Fibroblast of lung (primary cell): ENCODE data around the gene ZC3H12C. TPM values are rescaled to one million over a fixed set of nuclear protein-coding genes. Genes with fewer than 3 reads are reported as not detected.
A peak's percentile ranks its signal among the peaks of the same experiment; 100 is the strongest.

Experiments
- DNase-seq, 2 donors: peaks; one replicate each; pipeline versions ENCODE4 v3.0.0 to v3.0.0-alpha.2; 2010; ENCODE audit warnings: low read depth in 2 of 2
- H2AFZ ChIP-seq: 2 replicates; pipeline ENCODE4 v1.5.1; 2012; ENCODE audit warnings: low read length, control low read depth, inconsistent platforms
- H3K27ac ChIP-seq: 2 replicates; pipeline ENCODE4 v1.5.1; 2011; ENCODE audit warnings: low read length, control low read depth; ENCODE audit not compliant: insufficient read depth
- H3K27me3 ChIP-seq: 2 replicates; pipeline ENCODE4 v1.5.1; 2011; ENCODE audit warnings: mild to moderate bottlenecking, low read length; ENCODE audit not compliant: control insufficient read depth, insufficient read depth
- H3K36me3 ChIP-seq: 2 replicates; pipeline ENCODE4 v1.5.1; 2011; ENCODE audit warnings: low read length; ENCODE audit not compliant: control insufficient read depth, insufficient read depth
- H3K4me1 ChIP-seq: 2 replicates; pipeline ENCODE4 v1.5.1; 2011; ENCODE audit warnings: low read length; ENCODE audit not compliant: control insufficient read depth, insufficient read depth; ENCODE audit errors: extremely low read depth
- H3K4me2 ChIP-seq: 2 replicates; pipeline ENCODE4 v1.5.1; 2011; ENCODE audit warnings: low read length, control low read depth; ENCODE audit not compliant: insufficient read depth; ENCODE audit errors: extremely low read depth
- H3K4me3 ChIP-seq, 4 experiments: fragments of 200-600 bp in 1 of 4; sonication (generic) in 1 of 4; replicated peaks in 1 of 4; 2 replicates each; pipeline ENCODE4 v1.5.1; 2011 to 2016; ENCODE audit warnings: low read length in 4 of 4, low read depth in 3 of 4, mild to moderate bottlenecking in 3 of 4, control low read depth in 2 of 4, inconsistent platforms in 1 of 4, mixed read lengths in 1 of 4; ENCODE audit not compliant: insufficient read depth in 1 of 4; ENCODE audit errors: control extremely low read depth in 1 of 4
- H3K79me2 ChIP-seq: 2 replicates; pipeline ENCODE4 v1.5.1; 2012; ENCODE audit warnings: mild to moderate bottlenecking, low read length, inconsistent platforms; ENCODE audit not compliant: control insufficient read depth, insufficient read depth
- H3K9ac ChIP-seq: 2 replicates; pipeline ENCODE4 v1.5.1; 2011; ENCODE audit warnings: mild to moderate bottlenecking, low read length, control low read depth; ENCODE audit not compliant: insufficient read depth
- H3K9me3 ChIP-seq: 2 replicates; pipeline ENCODE4 v1.5.1; 2012; ENCODE audit warnings: low read depth, low read length; ENCODE audit not compliant: control insufficient read depth, insufficient read depth
- H4K20me1 ChIP-seq: 2 replicates; pipeline ENCODE4 v1.5.1; 2011; ENCODE audit warnings: low read length; ENCODE audit not compliant: control insufficient read depth, insufficient read depth; ENCODE audit errors: extremely low read depth
- EZH2 ChIP-seq: IDR thresholded peaks from 2 replicates; pipeline ENCODE4 v1.5.1; 2012; ENCODE audit warnings: low read length, control low read depth, mild to moderate bottlenecking; ENCODE audit errors: missing control alignments
- polyA plus RNA-seq, 2 donors: library from polyadenylated mRNA; depleted of rRNA in 1 of 2; stranded (reverse) in 1 of 2; unstranded in 1 of 2; fragments of >200 nt; gene quantifications; 2 replicates each; pipeline ENCODE4 v1.2.1, GENCODE V29; 2011 to 2012; ENCODE audit warnings: missing spikeins in 1 of 2
- total RNA-seq: library from RNA; depleted of rRNA; stranded (reverse); fragments of >200 nt; gene quantifications from 2 replicates; pipeline ENCODE4 v1.2.1, GENCODE V29; 2014
- TF ChIP-seq, protein P1 (sequence below), 2 donors: IDR thresholded peaks in 1 of 2; conservative IDR thresholded peaks in 1 of 2; 1 replicate in 1 of 2; 2 replicates in 1 of 2; pipeline ENCODE4 v1.5.1; 2011 to 2012; ENCODE audit warnings: low read length in 2 of 2, control low read depth in 1 of 2, inconsistent platforms in 1 of 2, low read depth in 1 of 2, mild to moderate bottlenecking in 1 of 2

The ZC3H12C gene
- total and polyA plus RNA-seq, 2 donors (not counting 1 experiment from before 2014, with no cell fraction given) = 7.2 to 10.1 TPM

DNA sequence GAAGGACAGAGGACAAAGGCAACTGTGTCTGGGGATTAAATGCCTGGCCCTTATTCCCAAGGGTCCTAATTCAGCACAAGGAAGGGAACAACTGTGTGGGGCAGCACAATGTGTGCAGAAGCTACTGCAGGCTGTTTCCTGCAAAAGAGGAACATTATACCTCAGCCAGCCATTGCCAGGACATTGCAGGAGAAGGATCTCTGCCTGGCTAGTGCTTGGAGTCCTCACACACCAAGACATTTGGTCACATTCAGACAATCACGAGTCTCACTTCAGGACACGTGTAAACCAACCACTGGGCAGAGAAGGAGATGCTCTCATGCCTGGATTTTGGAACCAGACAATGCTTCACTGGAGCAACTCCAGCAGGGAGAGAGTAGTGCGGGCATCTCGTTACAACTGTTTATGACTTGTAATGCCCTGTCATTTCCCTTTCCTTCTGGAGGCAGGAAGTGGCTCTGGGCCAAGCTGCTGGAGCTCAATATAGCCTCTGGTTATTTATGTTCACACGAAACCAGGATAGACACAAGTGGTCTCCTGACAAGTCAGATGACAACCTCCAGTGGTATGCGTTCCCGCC is 23.9 kb upstream of the ZC3H12C start:
- H3K9me3 ChIP-seq = no peaks in the 10 kb centered on the region
- no peaks in the 10 kb centered on the region for H3K79me2 ChIP-seq
- DNase-seq = peak; percentile 69 to 81
- H3K36me3 ChIP-seq = no peaks in the 10 kb centered on the region
- peak overlapping the region; percentile 2 for H3K27ac ChIP-seq
- H3K4me1 ChIP-seq = peaks cover 5% of the 10 kb centered on the region
- H3K4me3 ChIP-seq = no peak overlapping the region
- no peaks in the 10 kb centered on the region for H3K27me3 ChIP-seq
- TF ChIP-seq EZH2 = no peak
- TF ChIP-seq, protein P1, sequence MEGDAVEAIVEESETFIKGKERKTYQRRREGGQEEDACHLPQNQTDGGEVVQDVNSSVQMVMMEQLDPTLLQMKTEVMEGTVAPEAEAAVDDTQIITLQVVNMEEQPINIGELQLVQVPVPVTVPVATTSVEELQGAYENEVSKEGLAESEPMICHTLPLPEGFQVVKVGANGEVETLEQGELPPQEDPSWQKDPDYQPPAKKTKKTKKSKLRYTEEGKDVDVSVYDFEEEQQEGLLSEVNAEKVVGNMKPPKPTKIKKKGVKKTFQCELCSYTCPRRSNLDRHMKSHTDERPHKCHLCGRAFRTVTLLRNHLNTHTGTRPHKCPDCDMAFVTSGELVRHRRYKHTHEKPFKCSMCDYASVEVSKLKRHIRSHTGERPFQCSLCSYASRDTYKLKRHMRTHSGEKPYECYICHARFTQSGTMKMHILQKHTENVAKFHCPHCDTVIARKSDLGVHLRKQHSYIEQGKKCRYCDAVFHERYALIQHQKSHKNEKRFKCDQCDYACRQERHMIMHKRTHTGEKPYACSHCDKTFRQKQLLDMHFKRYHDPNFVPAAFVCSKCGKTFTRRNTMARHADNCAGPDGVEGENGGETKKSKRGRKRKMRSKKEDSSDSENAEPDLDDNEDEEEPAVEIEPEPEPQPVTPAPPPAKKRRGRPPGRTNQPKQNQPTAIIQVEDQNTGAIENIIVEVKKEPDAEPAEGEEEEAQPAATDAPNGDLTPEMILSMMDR (conservative IDR thresholded peaks at IDR 0.05 in 1 of 2, IDR thresholded peaks at IDR 0.05 in 1 of 2; ENCODE audit: low read depth in 1 of 2, low read length in 2 of 2) = no peak
- H3K4me2 ChIP-seq = peak overlapping the region; percentile 5
- no peak overlapping the region for H2AFZ ChIP-seq
- H4K20me1 ChIP-seq = no peaks in the 10 kb centered on the region
- H3K9ac ChIP-seq = no peak overlapping the region

DNA sequence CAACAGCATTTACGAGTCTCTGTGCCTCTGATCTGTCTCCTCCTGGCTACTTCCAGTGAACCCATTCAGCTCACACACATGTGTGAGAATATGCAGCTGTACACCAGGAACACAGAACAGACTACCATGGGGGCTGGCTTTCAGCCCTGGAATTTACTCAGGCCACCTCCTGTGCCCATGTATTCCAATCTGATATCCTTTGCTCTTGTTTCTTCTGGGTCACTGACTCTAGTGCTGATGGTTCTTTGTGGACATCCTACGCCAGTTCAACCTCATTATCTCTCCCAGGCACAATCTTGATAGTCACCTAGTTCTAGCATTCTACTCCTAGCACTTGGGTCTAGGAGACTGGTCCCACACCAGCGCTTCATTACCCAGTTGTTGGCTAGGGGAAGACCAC is 23.0 kb upstream of the ZC3H12C start:
- no peak overlapping the region for H3K9ac ChIP-seq
- peaks cover 5% of the 10 kb centered on the region for H3K4me1 ChIP-seq
- no peak for DNase-seq
- TF ChIP-seq EZH2 = no peak
- TF ChIP-seq, protein P1 (conservative IDR thresholded peaks at IDR 0.05 in 1 of 2, IDR thresholded peaks at IDR 0.05 in 1 of 2; ENCODE audit: low read depth in 1 of 2, low read length in 2 of 2) = no peak
- H3K36me3 ChIP-seq = no peaks in the 10 kb centered on the region
- H4K20me1 ChIP-seq = no peaks in the 10 kb centered on the region
- no peak overlapping the region for H3K4me3 ChIP-seq
- no peaks in the 10 kb centered on the region for H3K79me2 ChIP-seq
- no peaks in the 10 kb centered on the region for H3K27me3 ChIP-seq
- no peak overlapping the region for H3K27ac ChIP-seq
- H2AFZ ChIP-seq = peak overlapping the region; percentile 20
- H3K4me2 ChIP-seq = no peak overlapping the region
- H3K9me3 ChIP-seq = no peaks in the 10 kb centered on the region

DNA sequence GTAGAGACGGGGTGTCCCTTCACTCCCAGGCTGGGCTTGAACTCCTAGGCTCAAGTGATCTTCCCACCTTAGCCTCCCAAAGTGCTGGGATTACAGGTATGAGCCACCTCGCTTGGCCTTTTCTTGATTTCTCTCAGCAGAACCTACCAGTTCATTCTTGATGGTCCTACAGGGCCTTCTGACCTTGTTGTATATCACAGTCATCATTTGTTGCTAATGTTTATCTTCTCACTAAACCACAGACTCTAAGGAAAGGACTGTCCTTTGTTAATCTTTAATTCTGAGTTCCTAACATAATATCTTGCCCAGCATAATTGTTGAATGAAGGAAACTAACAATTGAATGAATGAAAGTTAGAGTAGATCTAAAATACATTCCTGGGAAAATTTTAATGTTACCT is 22.0 kb upstream of the ZC3H12C start:
- Histone ChIP-seq H3K36me3 (no peaks in the 10 kb centered on the region), H3K4me1 (peaks cover 5% of the 10 kb centered on the region), H2AFZ (no peak overlapping the region), H3K9ac (no peak overlapping the region), H3K27ac (no peak overlapping the region), H3K27me3 (no peaks in the 10 kb centered on the region), H3K9me3 (no peaks in the 10 kb centered on the region), H4K20me1 (no peaks in the 10 kb centered on the region), H3K79me2 (no peaks in the 10 kb centered on the region), H3K4me3 (no peak overlapping the region), H3K4me2 (no peak overlapping the region)
- TF ChIP-seq EZH2 = no peak
- TF ChIP-seq, protein P1 (conservative IDR thresholded peaks at IDR 0.05 in 1 of 2, IDR thresholded peaks at IDR 0.05 in 1 of 2; ENCODE audit: low read depth in 1 of 2, low read length in 2 of 2) = no peak
- no peak for DNase-seq
